HepG2 (cell line): Measurements from ENCODE around the gene GTF3C5. TPM values are rescaled to one million over a fixed set of nuclear protein-coding genes. Genes with fewer than 3 reads are reported as not detected.

Experiments used
- ATAC-seq: fragments of 200-7000 bp; cut with Tn5 transposase; 3 replicates; pipeline ENCODE4 v1.9.1; 2020; ENCODE audit warnings: mild to moderate bottlenecking, moderate library complexity
- BruUV-seq: library from RNA; stranded (reverse); fragments of 400-500 nt; replicated peaks from 2 replicates; lab custom pipeline; 2021; lab: Mats Ljungman, UMichigan
- CTCF ChIA-PET: fragments of 300-600 bp; formaldehyde crosslinking; extraction: SDS; loops from one replicate; lab custom pipeline; 2021; ENCODE audit warnings: low total read pairs, inconsistent platforms, low intra/inter-chr PET ratio; lab: Yijun Ruan, JAX
- POLR2A ChIA-PET: fragments of 350-600 bp; sonication (Branson Sonifier 250); formaldehyde crosslinking; loops from one replicate; lab custom pipeline; 2020; ENCODE audit warnings: antibody characterized with exemption, inconsistent platforms; lab: Yijun Ruan, JAX
- DNase-seq: peaks from one replicate; pipeline ENCODE4 v3.0.0-alpha.2; 2015; ENCODE audit warnings: low spot score
- FAIRE-seq: peaks from 3 replicates; lab custom pipeline; 2011; peaks lifted over from hg19 to GRCh38; lab: Jason Lieb, UNC
- H2AFZ ChIP-seq: one replicate; pipeline ENCODE4 v1.6.1; 2011; ENCODE audit warnings: low read length, inconsistent platforms
- H3K27ac ChIP-seq: fragments of 300-600 bp; 3 replicates; pipeline ENCODE4 v1.8.0; 2011; ENCODE audit warnings: mixed run types, mild to moderate bottlenecking, mixed read lengths, low read length, inconsistent platforms; ENCODE audit not compliant: insufficient read depth; ENCODE audit errors: extremely low read length
- H3K27me3 ChIP-seq, 2 experiments: fragments of 200-600 bp in 1 of 2; 2 replicates in 1 of 2; 3 replicates in 1 of 2; pipeline versions ENCODE4 v1.6.0 to v1.8.0; 2011; ENCODE audit warnings: low read length in 2 of 2, mild to moderate bottlenecking in 2 of 2, moderate library complexity in 2 of 2, inconsistent platforms in 1 of 2; ENCODE audit not compliant: insufficient read depth in 2 of 2, control insufficient read depth in 1 of 2
- H3K36me3 ChIP-seq, 2 experiments: fragments of 200-600 bp in 1 of 2; replicated peaks in 1 of 2; 2 replicates in 1 of 2; 3 replicates in 1 of 2; pipeline versions ENCODE4 v1.5.1 to v1.8.0; 2011; ENCODE audit warnings: low read length in 2 of 2, inconsistent platforms in 1 of 2; ENCODE audit not compliant: insufficient read depth in 2 of 2, control insufficient read depth in 1 of 2
- H3K4me1 ChIP-seq: 2 replicates; pipeline ENCODE4 v1.5.1; 2012; ENCODE audit warnings: low read length, inconsistent platforms; ENCODE audit not compliant: insufficient read depth
- H3K4me2 ChIP-seq: 2 replicates; pipeline ENCODE4 v1.6.0; 2011; ENCODE audit warnings: low read depth, low read length, inconsistent platforms
- H3K4me3 ChIP-seq, 3 experiments: fragments of 200-600 bp in 1 of 3; sonication (generic), shearing (Covaris generic) in 1 of 3; replicated peaks in 1 of 3; 2 replicates each; pipeline ENCODE4 v1.5.1; 2011 to 2016; ENCODE audit warnings: low read length in 3 of 3, inconsistent platforms in 2 of 3, low read depth in 2 of 3, mild to moderate bottlenecking in 2 of 3, control low read depth in 1 of 3, mixed read lengths in 1 of 3; ENCODE audit not compliant: insufficient read depth in 1 of 3
- H3K79me2 ChIP-seq: one replicate; pipeline ENCODE4 v1.6.1; 2011; ENCODE audit warnings: low read length, inconsistent platforms; ENCODE audit not compliant: insufficient read depth
- H3K9ac ChIP-seq: 2 replicates; pipeline ENCODE4 v1.6.0; 2011; ENCODE audit warnings: mild to moderate bottlenecking, low read depth, low read length, inconsistent platforms; ENCODE audit not compliant: insufficient read depth
- H3K9me3 ChIP-seq: 2 replicates; pipeline ENCODE4 v1.5.1; 2012; ENCODE audit warnings: mild to moderate bottlenecking, low read length
- H4K20me1 ChIP-seq: 2 replicates; pipeline ENCODE4 v1.6.0; 2011; ENCODE audit warnings: inconsistent platforms, mild to moderate bottlenecking, low read length, moderate library complexity; ENCODE audit not compliant: insufficient read depth
- AGO2 ChIP-seq: fragments of 200-400 bp; formaldehyde crosslinking; optimal IDR thresholded peaks from 2 replicates; pipeline ENCODE3; 2017; ENCODE audit warnings: mild to moderate bottlenecking, low read depth, low read length, moderate library complexity
- ARNTL ChIP-seq: sonication (generic); formaldehyde crosslinking; IDR thresholded peaks from 2 replicates; pipeline ENCODE4 v1.4.0; 2020; ENCODE audit warnings: mild to moderate bottlenecking, missing genetic modification reagents
- ATF7 ChIP-seq, 2 experiments: fragments of 450-650 bp in 1 of 2; sonication (generic) in 1 of 2; formaldehyde crosslinking in 1 of 2; IDR thresholded peaks; 2 replicates each; pipeline versions ENCODE4 v1.4.0 to v1.6.1; 2016 to 2020; ENCODE audit warnings: antibody characterized with exemption in 1 of 2, mild to moderate bottlenecking in 1 of 2, missing genetic modification reagents in 1 of 2
- KDM5A ChIP-seq: fragments of 200-600 bp; sonication (generic); IDR thresholded peaks from 2 replicates; pipeline ENCODE4 v1.7.0; 2018; ENCODE audit warnings: antibody characterized with exemption, mild to moderate bottlenecking, low read length, borderline replicate concordance
- RELA ChIP-seq: sonication (generic); formaldehyde crosslinking; IDR thresholded peaks from 2 replicates; pipeline ENCODE4 v1.4.0; 2020; ENCODE audit warnings: missing genetic modification reagents
- ZFX ChIP-seq: sonication (generic); formaldehyde crosslinking; IDR thresholded peaks from 2 replicates; pipeline ENCODE4 v1.4.0; 2020; ENCODE audit warnings: mild to moderate bottlenecking, low read depth, missing genetic modification reagents, moderate library complexity
- ZNF160 ChIP-seq: sonication (generic); formaldehyde crosslinking; IDR thresholded peaks from 2 replicates; pipeline ENCODE4 v1.8.0; 2022; ENCODE audit warnings: mild to moderate bottlenecking, inconsistent platforms, missing genetic modification reagents
- ZNF460 ChIP-seq: sonication (generic); formaldehyde crosslinking; IDR thresholded peaks from 2 replicates; pipeline ENCODE4 v1.5.1; 2020; ENCODE audit warnings: missing genetic modification reagents, mild to moderate bottlenecking, borderline replicate concordance
- WGBS: methylation state at CpG from one replicate; pipeline ENCODE4 v1.1.6; 2017; ENCODE audit warnings: low lambda C conversion rate; 5-methylcytosine and 5-hydroxymethylcytosine counted together
- in situ Hi-C: cut with HindIII; loops from 2 replicates; pipeline ENCODE4 v1.10.0; 2017; ENCODE audit warnings: low pct_unique_long_range_greater_than_20kb; ENCODE audit not compliant: extremely low pct_ligation_motif_present
- intact Hi-C: fragments of 100-400 bp; cut with micrococcal nuclease; formaldehyde crosslinking; loops from one replicate; pipeline ENCODE4 v1.10.0; 2022; ENCODE audit not compliant: unreplicated experiment
- polyA plus RNA-seq, 8 experiments: library from polyadenylated mRNA; depleted of rRNA in 3 of 8; stranded (reverse) in 7 of 8; unstranded in 1 of 8; fragments of >200 nt; fragmentation: Illumina TruSeq in 4 of 8; extraction: Trizol in 4 of 8; gene quantifications; 2 replicates each; pipeline versions ENCODE4 v1.2.1 to v1.2.3, GENCODE V29; 2011 to 2016; ENCODE audit warnings: low read depth in 4 of 8, missing spikeins in 1 of 8, mixed read lengths in 1 of 8; ENCODE audit not compliant: insufficient read depth in 1 of 8
- total RNA-seq, 5 experiments: library from RNA; depleted of rRNA; stranded (reverse); fragments of >200 nt; fragmentation: Illumina TruSeq; extraction: Trizol; gene quantifications; 2 replicates each; pipeline ENCODE4 v1.2.3, GENCODE V29; 2016; ENCODE audit warnings: low read depth in 1 of 5

Gene GTF3C5
- total and polyA plus RNA-seq, 2 of the 13 experiments (the other 11 are each of a cell fraction or from before 2014, with no cell fraction given), result 66.9 to 92.6 TPM

GRCh38 chr9:133054966-133055365, 24.2 kb downstream of the GTF3C5 start:
- no peak for DNase-seq
- Histone ChIP-seq H3K9ac (no peak overlapping the region), H3K79me2 (no peaks in the 10 kb centered on the region), H3K4me2 (no peak overlapping the region)
- peak; percentile 46 for TF ChIP-seq AGO2
- no peak for TF ChIP-seq RELA (CRISPR knock-in tag)
- TF ChIP-seq, all 625 proteins: peak for 1
- H3K9me3 ChIP-seq, result no peaks in the 10 kb centered on the region
- no peak overlapping the region for H3K27ac ChIP-seq
- 98% methylated on average over 11 of the region's 16 CpGs for WGBS
- peaks cover 13% of the 10 kb centered on the region for H3K4me1 ChIP-seq
- H2AFZ ChIP-seq, result no peak overlapping the region
- intact Hi-C loops (no loop called here), in situ Hi-C loops (no loop called here)
- peaks cover 34 to 69% of the 10 kb centered on the region in 2 experiments; a peak in 4 of 5 replicates for H3K36me3 ChIP-seq
- H3K4me3 ChIP-seq, result no peak overlapping the region
- H4K20me1 ChIP-seq, result no peaks in the 10 kb centered on the region
- ChIA-PET POLR2A (no interaction called here), CTCF (no interaction called here)
- FAIRE-seq (no peak), ATAC-seq (no peak)
- BruUV-seq, result no TSS peak
- no peaks in the 10 kb centered on the region for H3K27me3 ChIP-seq

- intact Hi-C loops, result no loop called here
- H2AFZ ChIP-seq, result no peak overlapping the region
- H3K79me2 ChIP-seq, result no peaks in the 10 kb centered on the region
- H3K4me2 ChIP-seq, result no peak overlapping the region
- 99% methylated on average over 12 of the region's 17 CpGs for WGBS
- FAIRE-seq (no peak), DNase-seq (no peak), ATAC-seq (no peak)
- no peaks in the 10 kb centered on the region for H3K9me3 ChIP-seq
- in situ Hi-C loops, result no loop called here
- H4K20me1 ChIP-seq, result no peaks in the 10 kb centered on the region
- TF ChIP-seq ATF7 (IDR thresholded peaks at IDR 0.05), result no peak
- no peak for TF ChIP-seq ATF7 (CRISPR knock-in tag; IDR thresholded peaks at IDR 0.05)
- TF ChIP-seq KDM5A, result no peak
- TF ChIP-seq ZFX (CRISPR knock-in tag), result no peak
- TF ChIP-seq ARNTL (CRISPR knock-in tag), result no peak
- no peak for TF ChIP-seq ZNF460 (CRISPR knock-in tag)
- TF ChIP-seq ZNF160, result no peak
- no peak overlapping the region for H3K9ac ChIP-seq
- H3K4me1 ChIP-seq, result peaks cover 23% of the 10 kb centered on the region
- H3K4me3 ChIP-seq, result no peak overlapping the region
- no peaks in the 10 kb centered on the region for H3K27me3 ChIP-seq
- H3K27ac ChIP-seq, result no peak overlapping the region
- BruUV-seq, result no TSS peak
- H3K36me3 ChIP-seq, result peaks cover 34 to 60% of the 10 kb centered on the region in 2 experiments; a peak in 4 of 5 replicates
- ChIA-PET POLR2A (no interaction called here), CTCF (no interaction called here)
These were observed 25.1 kb downstream of the GTF3C5 start for GRCh38 chr9:133055788-133056420.
